ENCODE data around the gene UNC80.

Gene UNC80

GRCh38 chr2:209913786-209914345 is 142.2 kb downstream of the UNC80 start:
- DNase-seq, result no peak

- DNase-seq, result no peak
These were observed 145.6 kb downstream of the UNC80 start for GRCh38 chr2:209917154-209917771.

- no peak for DNase-seq
These were observed 146.6 kb downstream of the UNC80 start for GRCh38 chr2:209918251-209918650.

- no peak for DNase-seq
These were observed 150.5 kb downstream of the UNC80 start for GRCh38 chr2:209922116-209922515.

GRCh38 chr2:209929369-209929768 is 157.7 kb downstream of the UNC80 start:
- no peak for DNase-seq

GRCh38 chr2:209933499-209934483 is 162.2 kb downstream of the UNC80 start:
- no peak for DNase-seq

GRCh38 chr2:209936106-209936666 is 164.6 kb downstream of the UNC80 start:
- no peak for DNase-seq

GRCh38 chr2:209937893-209938292 is 166.3 kb downstream of the UNC80 start:
- DNase-seq, result no peak

- no peak for DNase-seq
These were observed 167.3 kb downstream of the UNC80 start for GRCh38 chr2:209938906-209939305.

- DNase-seq, result no peak
These were observed 169.3 kb downstream of the UNC80 start for GRCh38 chr2:209940936-209941335.

GRCh38 chr2:209942426-209942825 is 170.8 kb downstream of the UNC80 start:
- no peak for DNase-seq

- DNase-seq, result no peak
These were observed 171.4 kb downstream of the UNC80 start for GRCh38 chr2:209942936-209943605.

GRCh38 chr2:209943776-209944175 is 172.1 kb downstream of the UNC80 start:
- no peak for DNase-seq

- DNase-seq, result no peak
These were observed 174.9 kb downstream of the UNC80 start for GRCh38 chr2:209946539-209946938.

GRCh38 chr2:209956271-209956670 is 184.6 kb downstream of the UNC80 start:
- no peak for DNase-seq

GRCh38 chr2:209958016-209958415 is 186.4 kb downstream of the UNC80 start:
- DNase-seq, result no peak

GRCh38 chr2:209960045-209960444 is 188.4 kb downstream of the UNC80 start:
- no peak for DNase-seq

- DNase-seq, result peak; percentile 40
These were observed 189.3 kb downstream of the UNC80 start for GRCh38 chr2:209960676-209961630.

GRCh38 chr2:209965723-209966122 is 194.1 kb downstream of the UNC80 start:
- no peak for DNase-seq

GRCh38 chr2:209969692-209970091 is 198.1 kb downstream of the UNC80 start:
- no peak for DNase-seq

- DNase-seq, result no peak
These were observed 198.6 kb downstream of the UNC80 start for GRCh38 chr2:209970271-209970670.

- DNase-seq, result no peak
These were observed 199.1 kb downstream of the UNC80 start for GRCh38 chr2:209970711-209971110.

Data from stimulated activated CD4-positive, alpha-beta T cell treated with anti-CD3 and anti-CD28 coated beads, Interleukin-1b, Interleukin-23, amount 100 ng/mL, for 48 hours (primary cell).